GM19452 (cell line): ENCODE measurements around the gene PIGQ.
"Not testable (repeated sequence)": the region's sequence is repeated elsewhere in the genome, so short reads cannot be mapped to it uniquely, and the experiment has no call there.

ENCODE experiments used
- ATAC-seq: cut with Tn5 transposase; IDR thresholded peaks from one replicate; pipeline ENCODE4 v1.9.1; 2021; ENCODE audit not compliant: unreplicated experiment

PIGQ gene

DNA sequence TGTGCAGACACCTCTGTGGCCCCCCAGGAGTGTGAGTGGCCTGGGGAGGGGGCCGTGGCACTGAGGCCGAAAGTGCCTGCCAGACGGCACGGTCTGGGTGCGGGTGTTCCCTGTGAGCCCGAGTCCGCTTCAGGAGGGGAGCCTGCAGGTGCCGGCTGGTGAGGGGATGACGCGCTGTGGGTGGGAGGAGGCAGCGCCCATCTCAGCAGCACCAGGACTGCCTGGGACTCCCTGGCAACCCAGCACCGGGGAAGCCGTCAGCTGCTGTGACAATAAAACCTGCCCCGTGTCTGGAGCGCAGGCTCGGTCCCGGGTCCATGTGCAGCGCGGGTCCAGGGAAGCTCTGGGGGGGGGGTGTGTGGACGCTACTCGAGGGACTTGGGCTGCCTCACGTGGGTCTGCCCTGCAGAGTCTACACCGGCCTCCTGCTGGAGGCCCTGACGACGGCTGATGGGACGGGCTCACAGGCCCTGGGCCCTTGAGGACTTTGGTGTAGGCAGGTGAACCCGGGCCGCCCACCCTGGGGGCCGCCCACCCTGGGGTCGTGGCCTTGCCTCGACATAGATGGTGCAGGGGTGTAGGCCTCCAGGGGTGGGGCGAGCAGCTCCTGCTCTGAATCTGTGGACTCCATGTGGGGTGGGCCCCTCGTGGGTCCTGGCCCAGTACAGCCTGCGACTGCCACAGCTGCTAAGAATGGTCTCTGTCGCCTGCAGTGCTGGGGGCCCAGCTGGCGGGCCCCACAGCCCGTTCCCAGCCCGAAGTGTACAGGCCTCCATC lies 14.2 kb downstream of the PIGQ start:
- ATAC-seq, result no peak

DNA sequence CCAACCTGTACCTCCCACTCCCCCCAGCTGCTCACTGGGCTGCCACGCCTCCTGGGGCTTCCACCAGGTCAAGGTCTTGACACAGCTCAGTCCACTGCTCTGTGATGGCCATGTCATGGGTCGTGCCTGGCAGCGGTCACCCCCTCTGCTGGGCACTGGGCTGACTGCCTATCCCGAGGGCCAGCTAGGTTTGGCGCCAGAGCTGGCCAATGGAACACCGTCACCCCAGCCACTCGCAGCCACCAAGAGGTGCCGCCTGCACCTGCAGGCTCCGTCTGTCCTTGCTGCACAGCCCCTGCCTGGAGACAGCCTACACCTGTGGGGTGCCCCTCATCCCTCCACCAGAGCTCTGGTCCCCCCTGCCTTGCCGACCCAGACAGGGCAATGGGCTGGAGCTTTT lies 15.6 kb downstream of the PIGQ start:
- no peak for ATAC-seq

DNA sequence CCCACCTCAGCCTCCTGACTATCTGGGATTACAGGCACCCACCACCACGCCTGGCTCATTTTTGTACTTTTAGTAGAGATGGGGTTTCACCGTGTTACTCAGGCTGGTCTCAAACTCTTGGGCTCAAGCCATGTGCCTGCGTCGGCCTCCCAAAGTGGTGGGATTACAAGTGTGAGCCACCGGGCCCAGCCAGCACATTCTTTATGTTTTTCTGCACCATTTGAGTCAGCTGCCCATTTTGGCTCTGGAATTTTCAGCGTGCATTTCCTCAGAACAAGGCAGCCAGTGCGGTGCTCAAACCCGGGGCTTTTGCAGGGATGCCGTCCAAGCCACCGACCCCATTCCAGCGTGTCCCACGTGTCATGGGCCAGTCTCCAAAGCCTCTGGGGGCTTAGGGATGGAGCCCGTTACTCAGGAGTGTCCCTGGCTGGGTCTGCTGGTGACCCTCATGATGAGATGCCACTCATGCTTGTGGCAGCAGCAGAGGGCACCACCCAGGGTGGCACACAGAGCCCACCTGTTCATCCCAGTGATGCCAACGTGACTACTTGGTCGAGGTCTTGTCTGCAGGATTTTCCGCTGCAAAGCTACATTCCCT lies 16.4 kb downstream of the PIGQ start:
- ATAC-seq, result no peak

DNA sequence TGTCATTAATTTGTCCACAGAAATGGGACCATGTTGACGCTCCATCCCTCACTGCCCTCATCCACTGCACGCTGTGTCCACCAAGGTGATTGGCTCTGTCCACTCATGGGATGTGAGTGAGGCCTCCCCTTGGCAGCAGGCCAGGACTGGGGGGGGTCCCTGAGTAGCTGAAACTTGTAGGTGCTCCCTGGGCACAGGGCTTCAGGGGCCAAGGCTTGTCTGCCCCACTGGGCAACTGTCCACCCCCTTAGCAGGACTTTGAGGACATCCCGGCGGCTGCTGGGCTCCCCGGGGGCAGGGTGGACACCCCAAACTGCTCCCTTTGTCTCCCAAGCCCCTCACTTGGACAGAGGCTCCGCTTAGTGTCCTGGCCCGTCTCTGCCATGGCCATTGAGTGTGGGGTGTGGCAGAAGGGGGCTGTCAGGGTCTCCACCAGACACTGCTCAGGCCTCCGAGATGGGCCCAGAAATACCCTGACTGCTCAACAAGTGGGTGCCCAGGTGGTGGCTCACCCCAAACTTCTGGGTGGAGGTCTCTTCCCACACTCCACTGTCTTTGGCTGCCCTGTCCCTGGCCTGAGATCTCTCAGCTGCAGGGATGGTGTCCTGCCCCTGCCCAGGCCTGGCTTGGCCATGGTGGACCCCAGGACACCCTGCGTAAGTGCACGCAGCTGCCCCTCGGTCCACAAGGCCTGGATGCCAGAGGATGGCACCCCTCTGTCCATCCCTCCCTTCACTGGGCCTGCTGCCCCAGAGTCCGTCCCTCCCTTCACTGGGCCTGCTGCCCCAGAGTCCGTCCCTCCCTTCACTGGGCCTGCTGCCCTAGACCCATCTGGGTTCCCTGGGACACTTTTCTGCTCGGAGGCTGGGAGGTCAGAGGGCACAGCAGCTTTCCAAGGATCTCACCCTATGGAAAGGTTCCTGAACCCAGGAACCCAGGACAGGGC lies 17.1 kb downstream of the PIGQ start:
- no peak for ATAC-seq

DNA sequence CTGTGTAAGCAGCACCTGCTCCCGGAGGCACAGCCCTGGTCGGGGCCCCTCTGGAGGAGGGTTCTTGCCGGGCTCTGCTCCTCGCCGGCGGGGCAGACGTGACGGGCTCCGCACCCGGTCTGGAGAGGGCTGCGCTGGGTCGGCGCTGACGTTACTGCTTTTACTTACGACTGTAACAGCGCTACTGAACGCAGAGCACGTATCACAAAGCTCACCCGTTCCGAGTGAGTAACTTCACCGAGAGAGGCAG lies 18.8 kb downstream of the PIGQ start:
- ATAC-seq, result peak; percentile 7

DNA sequence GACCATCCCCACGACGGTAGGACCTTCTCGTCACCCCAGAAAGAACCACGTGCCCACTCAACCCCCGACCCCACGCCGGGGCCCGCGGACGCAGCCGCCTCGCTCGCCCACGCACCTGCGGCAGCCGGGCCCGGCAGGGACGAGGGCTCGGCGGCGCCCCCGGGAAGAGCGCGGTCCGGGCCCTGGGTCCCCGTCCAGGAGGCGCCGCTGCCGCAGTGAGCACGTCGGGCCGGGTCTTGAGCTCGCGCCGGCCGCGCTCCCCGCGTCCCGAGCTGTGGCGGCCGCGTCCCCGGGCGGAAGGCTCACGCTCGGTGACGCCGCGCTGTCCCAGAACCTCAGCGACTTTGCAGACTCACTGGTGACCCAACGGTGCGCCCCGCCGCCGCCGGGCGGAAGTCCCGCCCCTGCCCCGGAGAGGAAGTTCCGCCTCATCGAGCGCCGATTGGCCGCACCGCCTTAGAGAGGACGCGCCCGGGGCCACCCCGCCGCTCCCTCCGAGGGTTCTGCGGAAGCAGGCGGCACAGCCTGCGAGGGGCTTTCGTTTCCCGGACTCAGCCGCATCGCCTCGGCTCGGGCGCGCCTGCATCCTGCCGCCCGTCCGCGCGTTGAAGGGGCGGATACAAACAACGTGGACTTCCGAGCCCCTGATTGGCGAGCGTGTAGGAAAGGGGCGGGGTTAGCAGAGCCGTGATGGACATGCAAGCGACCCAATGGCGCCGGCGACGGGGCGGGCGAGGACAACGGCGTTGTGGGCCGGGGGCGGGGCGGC lies 19.3 kb downstream of the PIGQ start:
- peak; percentile 70 for ATAC-seq

DNA sequence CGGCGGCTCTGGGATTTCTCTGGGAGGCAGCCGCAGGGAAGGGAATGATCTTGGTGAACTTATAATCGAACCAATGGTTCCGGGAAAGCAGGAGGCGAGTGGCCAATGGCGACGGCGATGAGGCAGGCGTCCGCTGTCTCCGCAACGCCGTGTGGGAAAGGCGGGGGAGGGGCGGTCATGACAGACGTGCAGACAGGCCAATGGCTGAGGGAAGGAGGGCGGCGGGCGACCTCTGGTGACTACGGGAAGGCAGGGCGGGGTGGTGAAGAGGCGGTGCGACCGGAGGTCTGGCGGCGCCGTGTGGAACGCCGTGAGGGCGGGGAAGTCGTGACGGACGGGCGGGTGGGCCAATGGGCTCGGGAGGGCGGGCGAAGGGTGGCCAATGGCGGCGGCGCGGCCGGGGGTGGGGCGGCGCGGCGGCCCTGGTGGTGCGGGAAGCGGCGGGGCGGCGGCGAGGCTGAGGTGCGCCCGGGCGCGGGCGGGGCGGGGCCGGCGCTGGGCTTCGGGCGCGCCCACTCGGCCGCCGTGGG lies 20.0 kb downstream of the PIGQ start, which contains the start of gene RAB40C:
Gene RAB40C, plus strand, starts transcription at position 409 of the 530 bp plus-strand sequence. CDS start 226 bp downstream, outside the sequence.
- peak; percentile 60 for ATAC-seq

DNA sequence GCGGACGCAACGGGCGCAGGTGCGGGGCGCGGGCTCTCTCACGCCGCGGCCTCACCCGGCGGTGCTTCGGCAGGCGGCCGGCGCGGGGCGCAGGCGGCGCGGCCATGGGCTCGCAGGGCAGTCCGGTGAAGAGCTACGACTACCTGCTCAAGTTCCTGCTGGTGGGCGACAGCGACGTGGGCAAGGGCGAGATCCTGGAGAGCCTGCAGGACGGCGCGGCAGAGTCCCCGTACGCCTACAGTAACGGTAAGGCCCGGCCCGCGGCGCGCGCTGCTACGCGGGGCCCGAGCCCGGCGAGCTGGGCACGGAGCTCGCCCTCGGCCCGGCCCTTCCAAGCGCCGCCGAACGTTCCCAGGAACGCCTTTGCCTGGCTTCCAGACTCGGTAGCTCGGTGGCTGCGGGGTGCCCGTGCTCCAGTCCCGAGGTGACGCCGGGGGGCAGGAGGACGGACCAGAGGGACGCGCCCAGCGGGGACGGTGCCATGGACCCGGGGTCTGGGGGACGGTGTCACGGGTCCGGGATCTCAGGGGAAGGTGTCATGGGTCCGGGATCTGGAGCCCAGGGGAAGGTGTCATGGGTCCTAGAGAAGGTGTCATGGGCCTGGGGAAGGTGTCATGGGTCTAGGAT lies 20.5 kb downstream of the PIGQ start:
- no peak for ATAC-seq

DNA sequence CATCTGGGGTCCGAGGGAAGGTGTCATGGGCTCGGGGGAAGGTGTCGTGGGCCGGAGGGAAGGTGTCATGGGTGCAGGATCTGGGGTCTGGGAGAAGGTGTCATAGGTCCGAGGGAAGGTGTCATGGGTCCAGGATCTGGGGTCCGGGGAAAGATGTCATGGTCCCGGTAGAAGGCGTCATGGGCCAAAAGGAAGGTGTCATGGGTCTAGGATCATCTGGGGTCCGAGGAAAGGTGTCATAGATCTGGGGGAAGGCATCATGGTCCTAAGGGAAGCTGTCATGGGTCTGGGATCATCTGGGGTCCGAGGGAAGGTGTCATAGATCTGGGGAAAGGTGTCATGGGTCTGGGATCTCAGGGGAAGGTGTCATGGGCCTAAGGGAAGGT lies 21.0 kb downstream of the PIGQ start:
- no peak for ATAC-seq

DNA sequence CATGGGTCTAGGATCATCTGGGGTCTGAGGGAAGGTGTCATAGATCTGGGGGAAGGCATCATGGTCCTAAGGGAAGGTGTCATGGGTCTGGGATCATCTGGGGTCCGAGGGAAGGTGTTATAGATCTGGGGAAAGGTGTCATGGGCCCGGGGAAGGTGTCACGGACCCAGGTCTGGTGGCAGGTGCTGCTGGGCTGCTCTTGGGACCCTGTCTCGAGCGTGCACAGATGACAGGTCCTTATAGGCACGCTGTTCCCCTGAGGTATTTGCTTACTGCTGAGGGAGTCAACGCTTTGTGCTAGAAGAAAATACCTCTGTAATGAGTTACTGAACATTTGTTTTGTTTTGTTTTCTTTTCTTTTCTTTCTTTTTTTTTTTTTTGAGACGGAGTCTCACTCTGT lies 21.5 kb downstream of the PIGQ start:
- no peak for ATAC-seq

DNA sequence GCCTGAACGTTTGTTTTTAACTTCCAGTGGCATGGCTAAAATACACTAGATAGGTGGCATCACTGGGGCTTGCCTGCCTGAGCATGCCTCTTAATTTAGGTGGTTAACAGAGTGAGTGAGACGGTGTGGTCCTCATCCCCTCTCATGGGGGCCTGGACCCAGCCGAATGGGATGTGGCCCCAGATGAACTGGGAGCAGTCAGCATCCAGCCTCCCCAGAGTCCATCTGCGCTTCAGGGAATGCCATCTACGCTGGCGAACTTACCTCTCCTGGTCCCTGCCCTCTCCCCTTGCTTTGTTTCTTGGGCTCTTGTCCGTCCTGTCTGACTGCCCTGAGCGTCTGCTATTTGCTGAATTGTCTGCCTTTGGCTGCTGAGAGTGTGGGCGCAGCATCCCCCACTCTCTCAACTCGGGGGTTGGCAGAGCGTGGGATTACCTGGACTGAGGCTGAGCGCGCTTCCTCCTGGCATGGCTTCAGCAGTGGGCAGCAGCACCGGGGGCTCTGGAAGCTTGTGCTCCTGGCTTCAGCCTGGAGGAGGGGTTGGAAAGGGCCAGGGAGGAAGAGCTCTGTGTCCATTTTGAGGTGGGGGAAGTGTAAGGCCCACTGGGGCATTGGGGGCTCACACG lies 22.2 kb downstream of the PIGQ start:
- no peak for ATAC-seq

DNA sequence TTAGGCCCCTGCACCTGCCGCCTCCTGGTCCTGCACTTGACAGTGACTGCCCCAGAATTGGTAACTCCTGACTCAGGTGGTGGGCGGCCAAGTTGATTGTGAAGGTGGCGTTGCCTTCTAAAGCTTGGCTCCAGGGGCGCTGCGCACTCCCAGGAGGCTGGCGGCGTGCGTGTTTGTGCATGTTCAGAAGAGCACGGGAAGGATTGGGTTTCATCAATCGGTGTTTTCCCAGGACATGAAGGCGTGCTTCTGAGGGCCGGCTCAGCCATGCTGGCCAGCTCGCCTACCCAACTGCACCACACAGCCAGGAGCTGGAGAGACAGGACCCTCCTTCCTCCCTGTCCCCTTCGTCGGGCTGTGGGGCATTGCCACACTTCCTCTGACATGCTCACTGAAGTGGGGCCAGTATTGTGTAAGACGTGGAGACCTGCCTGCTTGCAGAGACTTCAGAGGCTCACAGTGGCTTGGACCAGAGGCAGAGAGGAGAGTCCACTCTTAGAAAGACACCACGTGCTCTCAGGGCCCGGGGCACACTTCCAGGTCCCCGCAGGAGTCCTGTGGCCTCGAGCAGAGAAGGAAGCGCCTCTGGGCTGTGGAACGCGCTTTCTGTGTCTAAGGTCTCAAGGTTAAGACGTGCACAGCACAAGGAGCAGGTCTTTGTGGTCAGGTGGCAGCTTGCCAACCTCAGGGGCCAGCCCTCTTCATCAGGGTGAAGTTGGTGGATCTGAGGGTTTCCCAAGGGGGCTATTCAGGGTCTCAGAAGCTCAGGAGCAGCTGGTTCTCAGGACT lies 22.9 kb downstream of the PIGQ start:
- no peak for ATAC-seq

DNA sequence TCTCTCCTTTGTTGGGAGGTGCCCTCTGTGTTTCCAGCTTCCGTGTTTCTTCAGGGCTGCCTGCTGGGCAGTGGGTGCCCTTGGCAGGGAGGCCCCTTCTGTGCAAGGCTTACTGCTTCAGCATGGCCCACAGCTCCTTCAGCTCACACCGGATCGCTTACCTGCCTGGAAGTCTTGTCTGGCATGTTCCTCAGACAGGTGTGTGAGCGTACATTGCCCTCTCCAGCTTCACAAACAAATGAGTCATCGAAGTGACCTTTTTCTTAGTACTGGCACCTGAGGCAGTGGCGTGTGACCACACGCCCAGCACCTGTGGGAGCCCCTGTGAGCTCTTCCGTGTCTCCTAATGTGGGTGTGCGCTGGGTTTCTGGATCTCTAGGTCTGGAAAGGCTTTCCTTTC lies 23.6 kb downstream of the PIGQ start:
- ATAC-seq, result no peak

DNA sequence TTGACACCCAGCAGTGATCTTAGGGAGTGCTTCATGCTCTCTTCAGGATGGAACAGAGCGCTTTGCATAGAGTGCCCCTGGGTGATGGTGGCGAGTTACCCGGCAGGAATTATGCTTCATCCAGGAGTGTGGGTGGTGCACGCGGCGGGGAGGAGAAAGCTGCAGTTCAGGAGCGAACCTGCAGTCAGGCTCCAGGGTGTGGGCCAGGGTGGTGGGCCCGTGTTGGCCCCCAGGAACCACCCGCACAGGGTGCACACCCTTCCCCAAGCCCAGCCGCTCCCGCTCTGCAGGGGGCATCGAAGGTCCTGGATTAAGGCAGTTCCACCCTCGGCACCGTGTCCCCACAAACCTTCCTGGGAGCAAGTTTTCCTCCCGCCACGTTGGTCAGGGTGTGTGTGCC lies 24.0 kb downstream of the PIGQ start:
- ATAC-seq, result no peak

DNA sequence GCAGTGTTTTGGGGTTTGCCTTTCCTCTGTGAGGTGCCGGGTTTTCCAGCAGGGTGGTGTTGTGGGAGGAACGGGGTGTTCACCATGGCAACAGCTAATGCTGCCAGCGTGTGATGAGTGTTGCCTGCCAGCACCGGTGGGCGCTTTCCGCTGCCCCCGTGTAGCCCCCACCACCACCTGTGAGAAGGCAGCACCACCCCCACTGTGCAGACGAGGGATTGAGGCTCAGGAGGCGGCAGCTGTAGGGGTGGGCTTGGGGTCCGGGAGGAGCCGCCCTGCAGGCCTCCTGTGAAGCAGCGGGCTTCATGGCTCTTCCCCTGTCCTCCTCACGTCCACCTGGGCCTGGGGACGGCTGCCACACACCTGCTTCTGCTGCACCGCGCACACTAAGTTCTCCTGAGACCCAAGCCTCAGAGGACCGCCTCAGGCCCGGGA lies 25.3 kb downstream of the PIGQ start:
- no peak for ATAC-seq

DNA sequence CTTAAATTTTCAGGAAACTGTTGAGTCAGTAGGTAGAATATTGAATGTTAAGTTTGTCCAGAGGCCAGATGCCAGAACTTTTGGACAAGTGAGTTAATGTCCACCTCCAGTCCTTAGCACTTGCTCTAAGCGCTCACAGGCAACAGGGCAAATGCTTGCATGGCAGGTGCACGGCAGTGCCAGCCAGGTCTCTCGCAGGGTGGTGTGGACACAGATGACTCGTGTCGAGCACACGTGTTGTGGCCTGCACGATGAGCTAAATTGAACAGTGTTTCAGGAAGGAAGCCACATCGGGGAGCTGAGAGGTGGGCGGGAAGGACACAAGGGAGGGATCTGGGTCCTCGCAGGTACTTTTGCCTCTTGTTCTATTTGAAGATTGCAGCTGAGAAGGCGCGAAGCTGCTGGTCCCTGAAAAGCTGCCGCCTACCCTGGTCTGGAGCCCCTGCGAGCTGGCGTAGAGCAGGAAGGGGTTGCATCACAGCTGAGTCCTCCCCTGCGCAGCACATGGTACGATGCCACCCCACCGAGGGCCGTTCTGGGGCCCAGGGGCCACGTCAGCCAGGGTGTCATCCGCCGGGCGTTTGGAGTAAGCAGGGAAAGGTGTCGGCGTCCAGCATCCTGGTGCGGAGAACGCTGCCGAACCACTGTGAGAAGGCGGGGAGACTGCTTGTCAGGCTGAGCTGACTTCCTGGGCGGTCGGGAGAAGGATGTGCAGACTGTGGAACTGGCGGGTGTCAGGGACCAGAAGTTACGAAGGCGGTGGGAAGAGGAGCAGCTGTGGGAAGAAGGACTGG lies 26.4 kb downstream of the PIGQ start:
- no peak for ATAC-seq

DNA sequence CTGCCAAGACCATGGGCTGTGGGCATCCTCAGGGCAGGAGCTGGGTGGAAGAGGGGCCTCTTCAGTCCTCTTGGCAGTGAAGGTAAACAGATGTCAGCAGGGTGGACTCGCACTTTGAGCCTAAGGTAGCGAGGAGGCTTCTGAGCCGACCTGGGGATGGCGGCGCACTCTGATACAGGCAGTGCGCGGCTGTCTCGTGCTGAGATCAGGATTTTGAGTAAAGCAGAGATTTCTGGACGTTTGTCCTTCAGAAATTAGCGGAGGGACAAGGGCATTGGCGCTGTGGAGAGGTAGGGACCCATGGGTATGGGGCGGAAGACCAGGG lies 26.9 kb downstream of the PIGQ start:
- no peak for ATAC-seq

DNA sequence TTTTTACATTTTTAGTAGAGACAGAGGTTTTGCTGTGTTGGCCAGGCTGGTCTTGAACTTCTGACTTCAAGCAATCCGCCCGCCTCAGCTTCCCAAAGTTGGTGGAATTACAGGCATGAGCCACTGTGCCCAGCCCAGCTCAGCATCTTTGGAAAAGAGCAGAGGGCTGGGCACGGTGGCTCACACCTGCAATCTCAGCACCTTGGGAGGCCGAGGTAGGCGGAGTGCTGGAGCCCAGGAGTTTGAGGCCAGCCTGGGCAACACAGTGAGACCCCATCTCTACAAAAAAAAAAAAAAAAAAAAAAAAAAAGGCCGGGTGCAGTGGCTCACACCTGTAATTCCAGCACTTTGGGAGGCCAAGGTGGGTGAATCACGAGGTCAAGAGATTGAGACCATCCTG lies 27.9 kb downstream of the PIGQ start:
- not testable (repeated sequence) for ATAC-seq
